Keratinocyte (primary cell): ENCODE results near the gene OR9A4. TPM values are rescaled to one million over a fixed set of nuclear protein-coding genes. Genes with fewer than 3 reads are reported as not detected.

Source experiments
- DNase-seq: peaks from one replicate; pipeline ENCODE4 v3.0.0-alpha.2; 2011; ENCODE audit warnings: low read depth, missing footprints, low spot score
- FAIRE-seq: peaks from 2 replicates; lab custom pipeline; 2011; peaks lifted over from hg19 to GRCh38; lab: Jason Lieb, UNC
- H2AFZ ChIP-seq: 2 replicates; pipeline ENCODE4 v1.6.0; 2012; ENCODE audit warnings: low read length, control low read depth, inconsistent platforms; ENCODE audit not compliant: control insufficient read depth
- H3K27ac ChIP-seq: 2 replicates; pipeline ENCODE4 v1.5.1; 2011; ENCODE audit warnings: low read length; ENCODE audit not compliant: control insufficient read depth, insufficient read depth
- H3K27me3 ChIP-seq: 3 replicates; pipeline ENCODE4 v1.6.0; 2011; ENCODE audit warnings: low read length; ENCODE audit not compliant: control insufficient read depth, insufficient read depth; ENCODE audit errors: extremely low read depth
- H3K36me3 ChIP-seq, 2 experiments: 2 replicates in 1 of 2; 3 replicates in 1 of 2; pipeline ENCODE4 v1.5.1; 2011; ENCODE audit warnings: low read length in 2 of 2, mild to moderate bottlenecking in 1 of 2; ENCODE audit not compliant: control insufficient read depth in 2 of 2, insufficient read depth in 2 of 2; ENCODE audit errors: extremely low read depth in 1 of 2
- H3K4me1 ChIP-seq: 3 replicates; pipeline ENCODE4 v1.5.1; 2011; ENCODE audit warnings: low read length; ENCODE audit not compliant: control insufficient read depth, insufficient read depth; ENCODE audit errors: extremely low read depth
- H3K4me2 ChIP-seq: 3 replicates; pipeline ENCODE4 v1.6.0; 2011; ENCODE audit warnings: low read depth, low read length; ENCODE audit not compliant: control insufficient read depth, insufficient read depth; ENCODE audit errors: extremely low read depth
- H3K4me3 ChIP-seq, 3 experiments: fragments of 200-600 bp in 1 of 3; sonication (generic) in 1 of 3; 2 replicates in 2 of 3; 3 replicates in 1 of 3; pipeline ENCODE4 v1.5.1; 2011 to 2016; ENCODE audit warnings: low read length in 3 of 3, mild to moderate bottlenecking in 3 of 3, control low read depth in 2 of 3, inconsistent platforms in 1 of 3, low read depth in 1 of 3, mixed read lengths in 1 of 3, mixed run types in 1 of 3, moderate library complexity in 1 of 3; ENCODE audit not compliant: control insufficient read depth in 2 of 3, insufficient read depth in 2 of 3; ENCODE audit errors: extremely low read depth in 1 of 3
- H3K79me2 ChIP-seq: 2 replicates; pipeline ENCODE4 v1.6.0; 2012; ENCODE audit warnings: low read length; ENCODE audit not compliant: control insufficient read depth, insufficient read depth
- H3K9ac ChIP-seq: 3 replicates; pipeline ENCODE4 v1.6.0; 2011; ENCODE audit warnings: low read length; ENCODE audit not compliant: control insufficient read depth, insufficient read depth; ENCODE audit errors: extremely low read depth
- H3K9me1 ChIP-seq: 3 replicates; pipeline ENCODE4 v1.6.0; 2011; ENCODE audit warnings: low read length; ENCODE audit not compliant: control insufficient read depth, insufficient read depth; ENCODE audit errors: extremely low read depth
- H3K9me3 ChIP-seq: 2 replicates; pipeline ENCODE4 v1.5.1; 2012; ENCODE audit warnings: low read depth, low read length; ENCODE audit not compliant: control insufficient read depth
- H4K20me1 ChIP-seq: 3 replicates; pipeline ENCODE4 v1.6.0; 2011; ENCODE audit warnings: low read length; ENCODE audit not compliant: control insufficient read depth, insufficient read depth; ENCODE audit errors: extremely low read depth
- EZH2 ChIP-seq: IDR thresholded peaks from one replicate; pipeline ENCODE4 v1.6.1; 2012; ENCODE audit warnings: inconsistent platforms, mild to moderate bottlenecking, low read length, moderate library complexity
- dilution Hi-C: fragments of 300-500 bp; cut with MboI; formaldehyde crosslinking; loops from one replicate; pipeline ENCODE4 v1.7.0; 2020; ENCODE audit warnings: low sequenced_read_pairs; ENCODE audit not compliant: extremely low pct_ligation_motif_present
- polyA plus RNA-seq, 5 experiments: library from polyadenylated mRNA; depleted of rRNA in 3 of 5; stranded (reverse) in 3 of 5; stranded (forward) in 1 of 5; unstranded in 1 of 5; fragments of >200 nt; gene quantifications; 1 replicate in 1 of 5; 2 replicates in 3 of 5; 3 replicates in 1 of 5; pipeline versions ENCODE4 v1.2.1 to v1.2.3, GENCODE V29; 2011 to 2012; ENCODE audit warnings: missing spikeins in 2 of 5, low read depth in 1 of 5, low replicate concordance in 1 of 5
- TF ChIP-seq, protein P1 (sequence below), 3 experiments: IDR thresholded peaks in 1 of 3; conservative IDR thresholded peaks in 1 of 3; optimal IDR thresholded peaks in 1 of 3; 2 replicates in 2 of 3; 3 replicates in 1 of 3; pipeline versions ENCODE3 to v1.5.1; 2011; ENCODE audit warnings: low read length in 3 of 3, mild to moderate bottlenecking in 3 of 3, moderate library complexity in 2 of 3, control low read depth in 1 of 3, inconsistent platforms in 1 of 3; ENCODE audit not compliant: insufficient read depth in 2 of 3; ENCODE audit errors: extremely low read depth in 1 of 3

The OR9A4 gene
- polyA plus RNA-seq, 1 donor (not counting 4 experiments of a cell fraction or from before 2014, with no cell fraction given) = not detected

DNA sequence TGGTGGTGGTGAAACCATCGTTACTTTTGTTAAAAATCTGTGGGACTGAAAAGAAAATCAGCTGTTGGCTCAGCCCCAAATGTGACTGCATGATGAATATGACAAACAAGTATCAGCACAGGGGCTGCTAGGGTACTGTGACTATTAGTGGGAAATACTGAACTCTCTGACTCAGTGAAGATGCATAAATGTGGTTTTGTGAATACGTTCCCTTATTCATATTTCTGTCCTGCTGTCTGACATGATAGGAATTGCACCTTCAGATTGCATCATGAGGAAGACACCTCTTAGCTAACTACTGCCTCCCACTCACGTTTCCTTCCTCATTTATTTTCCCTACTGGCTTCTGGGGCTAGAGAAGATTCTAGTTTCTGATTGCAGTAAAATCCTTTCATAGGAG is 29.2 kb downstream of the OR9A4 start:
- TF ChIP-seq EZH2 = no peak
- TF ChIP-seq, protein P1, sequence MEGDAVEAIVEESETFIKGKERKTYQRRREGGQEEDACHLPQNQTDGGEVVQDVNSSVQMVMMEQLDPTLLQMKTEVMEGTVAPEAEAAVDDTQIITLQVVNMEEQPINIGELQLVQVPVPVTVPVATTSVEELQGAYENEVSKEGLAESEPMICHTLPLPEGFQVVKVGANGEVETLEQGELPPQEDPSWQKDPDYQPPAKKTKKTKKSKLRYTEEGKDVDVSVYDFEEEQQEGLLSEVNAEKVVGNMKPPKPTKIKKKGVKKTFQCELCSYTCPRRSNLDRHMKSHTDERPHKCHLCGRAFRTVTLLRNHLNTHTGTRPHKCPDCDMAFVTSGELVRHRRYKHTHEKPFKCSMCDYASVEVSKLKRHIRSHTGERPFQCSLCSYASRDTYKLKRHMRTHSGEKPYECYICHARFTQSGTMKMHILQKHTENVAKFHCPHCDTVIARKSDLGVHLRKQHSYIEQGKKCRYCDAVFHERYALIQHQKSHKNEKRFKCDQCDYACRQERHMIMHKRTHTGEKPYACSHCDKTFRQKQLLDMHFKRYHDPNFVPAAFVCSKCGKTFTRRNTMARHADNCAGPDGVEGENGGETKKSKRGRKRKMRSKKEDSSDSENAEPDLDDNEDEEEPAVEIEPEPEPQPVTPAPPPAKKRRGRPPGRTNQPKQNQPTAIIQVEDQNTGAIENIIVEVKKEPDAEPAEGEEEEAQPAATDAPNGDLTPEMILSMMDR (optimal IDR thresholded peaks at IDR 0.05 in 1 of 3, IDR thresholded peaks at IDR 0.05 in 1 of 3, conservative IDR thresholded peaks at IDR 0.05 in 1 of 3; ENCODE audit: extremely low read depth in 1 of 3, insufficient read depth in 2 of 3, low read length in 3 of 3) = no peak
- H3K4me1 ChIP-seq = peaks cover 17% of the 10 kb centered on the region
- H3K79me2 ChIP-seq = no peaks in the 10 kb centered on the region
- H3K27me3 ChIP-seq = no peaks in the 10 kb centered on the region
- H3K4me3 ChIP-seq = no peak overlapping the region
- dilution Hi-C loops = no loop called here
- H4K20me1 ChIP-seq = no peaks in the 10 kb centered on the region
- no peak overlapping the region for H3K9ac ChIP-seq
- peak; percentile 96 for FAIRE-seq
- no peaks in the 10 kb centered on the region for H3K9me1 ChIP-seq
- no peak overlapping the region for H2AFZ ChIP-seq
- peak overlapping the region; percentile 48 for H3K27ac ChIP-seq
- DNase-seq = peak; percentile 52
- H3K4me2 ChIP-seq = peak overlapping the region; percentile 41
- H3K36me3 ChIP-seq = no peaks in the 10 kb centered on the region
- H3K9me3 ChIP-seq = no peaks in the 10 kb centered on the region

DNA sequence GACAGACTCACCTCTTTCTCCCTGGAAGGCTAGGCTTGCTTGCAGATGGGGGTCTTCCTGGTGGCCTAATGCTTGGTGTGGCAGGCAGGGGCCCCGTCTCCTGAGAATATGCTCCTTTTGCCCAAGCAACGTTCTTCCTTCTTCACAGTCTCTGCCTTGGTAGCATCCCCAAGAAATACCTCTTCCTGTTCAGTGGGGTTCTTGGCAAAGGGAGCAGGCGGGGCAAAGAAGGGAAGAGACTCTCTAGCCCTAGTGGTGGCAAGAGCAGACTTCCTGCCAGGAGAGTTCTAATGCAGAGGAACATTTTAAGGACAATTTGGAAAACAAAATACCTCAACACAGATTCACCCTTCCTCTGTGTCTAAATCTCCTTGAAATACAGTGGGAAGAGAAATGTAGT is 30.6 kb downstream of the OR9A4 start, which contains the start of gene CLEC5A:
TSS of gene CLEC5A (minus strand) at position 179 of the 400 bp plus-strand sequence. CDS start 682 bp downstream, outside the sequence.
- peaks cover 17% of the 10 kb centered on the region for H3K4me1 ChIP-seq
- FAIRE-seq = no peak
- H3K36me3 ChIP-seq = no peaks in the 10 kb centered on the region

More for the DNA sequence above, 30.6 kb downstream of the OR9A4 start, which contains the start of gene CLEC5A:
- no peak for TF ChIP-seq EZH2
- TF ChIP-seq, protein P1 (optimal IDR thresholded peaks at IDR 0.05 in 1 of 3, IDR thresholded peaks at IDR 0.05 in 1 of 3, conservative IDR thresholded peaks at IDR 0.05 in 1 of 3; ENCODE audit: extremely low read depth in 1 of 3, insufficient read depth in 2 of 3, low read length in 3 of 3) = no peak
- Histone ChIP-seq H3K79me2 (no peaks in the 10 kb centered on the region), H3K4me2 (peak within 1 kb of the TSS; percentile 41), H2AFZ (no peak within 1 kb of the TSS), H4K20me1 (no peaks in the 10 kb centered on the region), H3K27ac (peak within 1 kb of the TSS; percentile 48), H3K9me1 (no peaks in the 10 kb centered on the region), H3K27me3 (no peaks in the 10 kb centered on the region), H3K4me3 (no peak within 1 kb of the TSS), H3K9me3 (no peaks in the 10 kb centered on the region), H3K9ac (no peak within 1 kb of the TSS)
- dilution Hi-C loops = no loop called here
- no peak for DNase-seq
